Heart right ventricle (tissue), 16 donors: ENCODE measurements around the gene COX5B. TPM values are rescaled to one million over a fixed set of nuclear protein-coding genes. Genes with fewer than 3 reads are reported as not detected.

ENCODE experiments used
- ATAC-seq, 8 donors: fragments of 200-7000 bp; cut with Tn5 transposase; one replicate each; pipeline ENCODE4 v1.9.1; 2020; ENCODE audit warnings: mild to moderate bottlenecking in 8 of 8, moderate library complexity in 8 of 8, moderate number of reproducible peaks in 1 of 8
- DNase-seq, 2 donors: peaks; one replicate each; pipeline ENCODE4 v3.0.0-alpha.2; 2020
- H3K27ac ChIP-seq, 10 donors: fragments of 200-600 bp; sonication (generic) in 2 of 10; one replicate each; pipeline versions ENCODE4 v1.5.0 to v1.8.0; 2020 to 2022; ENCODE audit warnings: mild to moderate bottlenecking in 3 of 10
- H3K27me3 ChIP-seq, 7 donors: fragments of 200-600 bp; one replicate each; pipeline ENCODE4 v1.8.0; 2021 to 2022; ENCODE audit warnings: mild to moderate bottlenecking in 2 of 7
- H3K36me3 ChIP-seq, 9 donors: fragments of 200-600 bp; sonication (generic) in 1 of 9; one replicate each; pipeline versions ENCODE4 v1.5.0 to v1.8.0; 2020 to 2022; ENCODE audit warnings: mild to moderate bottlenecking in 2 of 9
- H3K4me1 ChIP-seq, 9 donors: fragments of 200-600 bp; sonication (generic) in 1 of 9; one replicate each; pipeline versions ENCODE4 v1.5.0 to v1.8.0; 2020 to 2022; ENCODE audit warnings: mild to moderate bottlenecking in 4 of 9
- H3K4me3 ChIP-seq, 10 donors: fragments of 200-600 bp; sonication (generic) in 2 of 10; one replicate each; pipeline versions ENCODE4 v1.5.0 to v1.8.0; 2020 to 2022; ENCODE audit warnings: mild to moderate bottlenecking in 7 of 10, moderate library complexity in 2 of 10
- H3K9me3 ChIP-seq, 11 donors: fragments of 200-600 bp in 10 of 11; sonication (generic) in 2 of 11; one replicate each; pipeline versions ENCODE4 v1.5.0 to v1.8.0; 2013 to 2022; ENCODE audit warnings: mild to moderate bottlenecking in 2 of 11, control low read depth in 1 of 11, moderate library complexity in 1 of 11
- CTCF ChIP-seq, 9 donors: fragments of 200-600 bp; sonication (generic) in 2 of 9; IDR thresholded peaks; one replicate each; pipeline versions ENCODE4 v1.5.0 to v1.8.0; 2021 to 2022; ENCODE audit warnings: antibody characterized with exemption in 9 of 9, mild to moderate bottlenecking in 5 of 9, moderate library complexity in 1 of 9
- WGBS, 2 donors: extraction: QIAGEN DNeasy Blood & Tissue Kit; methylation state at CpG; one replicate each; pipeline ENCODE4 v1.1.7; 2013; ENCODE audit warnings: inconsistent platforms in 1 of 2; 5-methylcytosine and 5-hydroxymethylcytosine counted together
- intact Hi-C, 10 donors: fragments of 100-400 bp; cut with DNase I; formaldehyde crosslinking; loops; one replicate each; pipeline versions ENCODE4 v1.11.1 to v1.14.2; 2022
- polyA plus RNA-seq, 2 donors: library from polyadenylated mRNA; stranded (reverse); fragments of 200-250 nt; gene quantifications; one replicate each; pipeline ENCODE4 v1.2.3, GENCODE V29; 2013
- total RNA-seq, 10 donors: library from RNA; stranded (reverse); fragmentation: NEBNext Ultra II Directional in 3 of 10; extraction: Animal tissue kit (Norgen Biotek cat#: 25700) in 3 of 10; gene quantifications; one replicate each; pipeline versions ENCODE4 v1.2.1 to v1.2.4, GENCODE V29; 2021 to 2023
- donor health status: Arrhythmogenic right ventricular cardiomyopathy.
- donor health status: ischemic (EF 13 %, LVEDD 7.1; RV severe dilation, severe dysfunction).
- donor health status: healthy with polysubstance abuse.
- donor health status: DM: no; HTN: yes; CAD: no.
- donor health status: DM: no; HTN: no; CAD: no.
- donor health status: ischemic (EF 25% LVEDD 6.9; RV normal size, moderate dysfunction).
- donor health status: ischemic (EF 25% LVEDD 5.7; RV mildly dilated, moderate dysfunction).
- donor health status: healthy.
- donor health status: DM: yes; HTN: yes; CAD: no.
- donor health status: Ischemic cardiomyopathy.
- donor health status: ischemic (EF 35%, LVEDD 5.7; RV mildly dilated, moderate dysfunction).
- donor health status: nonischemic (EF 11% LVEDD 7.7; RV severe dilation, severe dysfunction).
- donor health status: DM: yes; HTN: yes; CAD: no.
- donor health status: PGD.
- donor health status: ischemic (EF 29% LVEDD 5.4; RV normal size, mild dysfunction).
- donor health status: nonischemic (EF 23%, LVEDD 6.1; RV moderate dilation, normal function).

COX5B gene
- total and polyA plus RNA-seq, 12 donors: 886 to 5,403 (median 1,311) TPM

- DNase-seq: no peak
- Histone ChIP-seq H3K9me3 (peaks cover 0 to 22% (median 7%) of the 10 kb centered on the region in 11 donors), H3K36me3 (peaks cover 0 to 85% (median 39%) of the 10 kb centered on the region in 9 donors), H3K4me3 (no peak overlapping the region), H3K4me1 (peaks cover 0 to under 1% (median 0%) of the 10 kb centered on the region in 9 donors), H3K27ac (no peak overlapping the region), H3K27me3 (no peaks in the 10 kb centered on the region)
- TF ChIP-seq CTCF (IDR thresholded peaks at IDR 0.05): no peak
- no peak for ATAC-seq
- WGBS, 2 donors: 92 to 98% methylated on average over 2 of the region's 2 CpGs
- intact Hi-C loops: no loop called here
Measured at GRCh38 chr2:97653473-97653872, 7.6 kb downstream of the COX5B start.

DNA sequence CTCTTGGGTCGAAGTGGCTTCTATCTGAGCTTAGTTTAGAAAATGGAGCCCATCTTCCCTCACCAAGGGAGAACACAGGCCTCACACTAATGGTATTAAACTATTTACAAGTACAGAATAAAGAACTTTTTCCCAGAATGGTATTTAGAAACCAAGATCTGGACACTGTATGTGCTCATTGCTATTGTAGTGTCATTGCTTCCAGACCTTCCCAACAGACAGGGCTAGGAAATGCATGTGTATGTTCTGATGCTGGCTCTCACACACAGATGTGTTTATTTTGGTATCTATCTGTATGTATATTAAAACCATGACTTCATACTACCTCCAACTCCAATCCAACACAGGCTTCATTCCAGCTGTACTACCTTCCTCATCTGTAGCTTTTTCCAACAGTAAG is 8.0 kb downstream of the COX5B start:
- WGBS, 2 donors: 92 to 96% methylated on average over 1 of the region's 1 CpG
- ATAC-seq (no peak), DNase-seq (no peak)
- peaks cover 0 to 22% (median 7%) of the 10 kb centered on the region in 11 donors for H3K9me3 ChIP-seq
- no peaks in the 10 kb centered on the region for H3K27me3 ChIP-seq
- intact Hi-C loops: no loop called here
- H3K27ac ChIP-seq: no peak overlapping the region
- H3K36me3 ChIP-seq: peaks cover 0 to 85% (median 39%) of the 10 kb centered on the region in 9 donors
- TF ChIP-seq CTCF (IDR thresholded peaks at IDR 0.05): no peak
- no peaks in the 10 kb centered on the region for H3K4me1 ChIP-seq
- no peak overlapping the region for H3K4me3 ChIP-seq

GRCh38 chr2:97654309-97654708 is 8.4 kb downstream of the COX5B start:
- TF ChIP-seq CTCF (IDR thresholded peaks at IDR 0.05): no peak
- intact Hi-C loops: no loop called here
- DNase-seq (no peak), ATAC-seq (no peak)
- Histone ChIP-seq H3K27ac (no peak overlapping the region), H3K27me3 (no peaks in the 10 kb centered on the region), H3K36me3 (peaks cover 0 to 85% (median 39%) of the 10 kb centered on the region in 9 donors), H3K4me1 (no peaks in the 10 kb centered on the region), H3K9me3 (peaks cover 0 to 22% (median 7%) of the 10 kb centered on the region in 11 donors), H3K4me3 (no peak overlapping the region)
- 93% methylated on average over 5 of the region's 5 CpGs for WGBS, 2 donors

DNA sequence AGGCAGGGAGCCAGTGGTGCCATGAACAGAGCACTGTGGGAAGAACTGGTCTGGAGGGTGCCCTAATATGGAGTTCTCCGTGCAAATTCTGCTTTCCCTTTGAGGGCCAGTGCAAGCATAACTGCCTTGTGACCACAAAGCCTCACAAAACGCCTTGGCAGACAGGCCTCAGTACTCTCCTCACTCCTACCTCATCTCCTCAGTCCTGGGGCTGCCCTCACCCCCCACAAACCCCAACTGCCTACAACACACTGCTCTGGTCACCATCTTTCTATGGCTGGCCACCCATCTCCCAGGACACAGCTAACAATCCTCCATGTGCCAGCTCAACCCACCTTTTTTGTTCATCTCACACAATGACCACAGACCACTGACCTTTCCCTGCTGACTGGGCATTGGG is 8.9 kb downstream of the COX5B start:
- ATAC-seq (no peak), DNase-seq (no peak)
- no peak for TF ChIP-seq CTCF (IDR thresholded peaks at IDR 0.05)
- Histone ChIP-seq H3K9me3 (peaks cover 0 to 22% (median 7%) of the 10 kb centered on the region in 11 donors), H3K27ac (no peak overlapping the region), H3K27me3 (no peaks in the 10 kb centered on the region), H3K4me3 (no peak overlapping the region), H3K36me3 (peaks cover 0 to 81% (median 39%) of the 10 kb centered on the region in 9 donors), H3K4me1 (no peaks in the 10 kb centered on the region)
- intact Hi-C loops: no loop called here
- 94 to 97% methylated on average over 2 of the region's 2 CpGs for WGBS, 2 donors
